Hematopoietic multipotent progenitor cell treated with erythropoietin and hydrocortisone succinate and interleukin-3 and kit ligand, for 8 days (in vitro differentiated cells): ENCODE results near the gene HLA-DMB.
"Not testable (repeated sequence)": the region's sequence is repeated elsewhere in the genome, so short reads cannot be mapped to it uniquely, and the experiment has no call there.

Experiments used
- DNase-seq: peaks from one replicate; pipeline ENCODE4 v3.0.0-alpha.2; 2015

Gene HLA-DMB

GRCh38 chr6:32949113-32949512, 8.3 kb upstream of the HLA-DMB start:
- no peak for DNase-seq

- peak; percentile 52 for DNase-seq
Observed at GRCh38 chr6:32947552-32948465, 7.0 kb upstream of the HLA-DMB start.

GRCh38 chr6:32946893-32947292, 6.1 kb upstream of the HLA-DMB start:
- no peak for DNase-seq

- no peak for DNase-seq
Observed at GRCh38 chr6:32945953-32946352, 5.1 kb upstream of the HLA-DMB start.

- no peak for DNase-seq
Observed at GRCh38 chr6:32945108-32945760, 4.4 kb upstream of the HLA-DMB start.

- no peak for DNase-seq
Observed at GRCh38 chr6:32943864-32944649, 3.2 kb upstream of the HLA-DMB start.

DNA sequence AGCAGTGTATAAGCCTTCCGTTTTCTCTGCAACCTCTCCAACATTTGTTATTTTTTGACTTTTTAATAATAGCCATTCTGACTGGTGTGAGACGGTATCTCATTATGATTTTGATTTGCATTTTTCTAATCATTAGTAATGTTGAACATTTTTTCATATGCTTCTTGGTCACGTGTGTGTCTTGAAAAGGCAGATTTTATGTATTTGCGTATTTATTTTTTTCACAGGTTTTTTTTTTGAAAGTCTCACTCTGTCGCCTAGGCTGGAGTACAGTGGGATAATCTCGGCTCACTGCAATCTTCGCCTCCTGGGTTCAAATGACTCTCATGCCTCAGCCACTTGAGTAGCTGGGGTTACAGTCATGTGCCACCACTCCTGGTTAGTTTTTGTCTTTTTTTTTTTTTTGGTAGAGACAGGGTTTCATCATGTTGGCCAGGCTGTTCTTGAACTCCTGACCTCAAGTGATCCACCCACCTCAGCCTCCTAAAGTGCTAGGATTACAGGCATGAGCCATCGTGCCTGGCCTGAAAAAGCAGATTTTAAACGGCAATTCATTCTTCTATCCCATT, 1.8 kb upstream of the HLA-DMB start:
- not testable (repeated sequence) for DNase-seq

- no peak for DNase-seq
Observed at GRCh38 chr6:32941214-32941768, 463 bp upstream of the HLA-DMB start.

DNA sequence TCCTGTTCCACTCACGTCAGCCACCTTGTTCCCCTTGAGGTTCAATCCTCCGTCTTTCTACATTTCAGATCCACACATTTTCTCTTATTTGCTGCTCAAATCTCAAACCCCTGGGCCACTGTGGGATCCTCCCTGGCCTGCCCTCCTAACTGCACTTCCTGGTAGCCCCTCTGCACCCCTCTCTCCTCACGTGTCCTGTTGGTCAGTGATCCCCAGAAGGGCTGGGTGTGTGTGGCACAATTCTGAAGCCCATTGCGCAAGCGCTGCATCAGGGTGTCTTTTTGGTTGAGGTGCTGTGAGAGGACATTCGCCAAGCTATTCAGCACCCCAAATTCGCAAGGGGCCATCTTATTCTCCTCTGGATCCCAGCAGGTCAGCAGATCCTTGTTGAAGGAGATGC, 2.3 kb downstream of the HLA-DMB start:
- DNase-seq, result no peak

- DNase-seq, result no peak
Observed at GRCh38 chr6:32937230-32937633, 3.6 kb downstream of the HLA-DMB start.

GRCh38 chr6:32936239-32937152, 4.3 kb downstream of the HLA-DMB start:
- no peak for DNase-seq

GRCh38 chr6:32935551-32936238, 5.1 kb downstream of the HLA-DMB start:
- DNase-seq, result no peak

GRCh38 chr6:32933661-32934085, 7.2 kb downstream of the HLA-DMB start:
- DNase-seq, result peak; percentile 85

- DNase-seq, result no peak
Observed at GRCh38 chr6:32932132-32932868, 8.5 kb downstream of the HLA-DMB start.

GRCh38 chr6:32931211-32931610, 9.6 kb downstream of the HLA-DMB start:
- no peak for DNase-seq

GRCh38 chr6:32922083-32922482, 18.7 kb downstream of the HLA-DMB start:
- DNase-seq, result no peak

GRCh38 chr6:32920715-32921114, 20.1 kb downstream of the HLA-DMB start:
- DNase-seq, result no peak

DNA sequence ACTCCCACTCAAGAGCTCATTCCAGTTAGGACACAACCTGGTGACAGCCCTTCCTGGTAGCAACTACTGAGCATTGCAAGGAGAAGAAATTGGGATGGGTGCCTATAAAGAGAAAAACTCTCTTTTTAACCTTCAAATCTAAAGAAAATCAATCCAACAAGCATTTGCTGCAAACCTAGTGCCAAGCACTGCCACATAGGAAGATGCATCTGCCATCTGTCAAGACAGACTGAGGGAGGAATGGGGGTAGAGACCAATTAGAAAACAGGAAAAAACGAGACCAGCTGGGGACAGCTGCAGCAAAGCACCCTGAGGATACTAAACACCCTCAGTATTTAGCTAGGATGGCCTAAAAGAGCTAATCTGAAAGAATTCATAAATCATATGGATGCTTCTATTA, 27.9 kb downstream of the HLA-DMB start:
- DNase-seq, result no peak

DNA sequence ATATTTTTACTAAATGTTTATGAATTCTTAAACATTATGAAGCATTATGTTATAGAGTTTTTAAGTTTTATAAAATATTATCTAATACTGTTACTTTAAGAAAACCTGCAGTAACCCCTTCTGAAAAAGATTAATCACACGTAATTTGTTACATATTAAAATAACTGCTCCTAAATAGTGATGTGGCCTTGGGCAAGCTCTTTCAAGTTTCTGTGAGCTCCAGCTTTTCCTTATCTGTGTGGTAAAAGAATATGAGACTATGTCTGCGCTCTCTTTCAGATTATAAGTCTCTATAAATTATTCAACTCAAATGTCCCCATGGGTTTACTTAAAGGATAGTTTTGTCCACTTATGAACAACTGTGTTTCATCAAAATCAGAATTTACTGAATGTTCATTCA, 31.9 kb downstream of the HLA-DMB start:
- DNase-seq, result no peak

DNA sequence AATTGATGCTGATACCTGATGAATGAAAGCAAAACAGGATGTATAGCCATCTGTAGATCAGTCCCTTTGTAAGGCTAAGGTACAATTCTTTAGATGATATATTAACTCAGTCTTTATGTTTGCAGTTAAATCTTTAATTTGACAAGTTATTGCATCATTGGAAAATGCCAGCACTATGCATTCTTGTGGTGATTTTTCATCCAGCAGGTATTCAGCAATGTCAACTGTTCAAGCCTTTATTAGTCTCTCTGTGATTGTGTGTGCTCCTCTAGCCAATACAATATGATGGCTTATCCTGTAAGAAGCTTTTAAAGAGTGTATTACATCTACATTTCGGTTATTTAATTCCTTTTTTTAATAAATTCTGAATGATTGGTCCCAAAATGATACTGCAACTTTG, 34.3 kb downstream of the HLA-DMB start:
- no peak for DNase-seq
